GM20431 (cell line): Measurements from ENCODE around the gene EPHA4.

Experiments
- in situ Hi-C: fragments of 300-500 bp; cut with MseI, MboI; formaldehyde crosslinking; loops from one replicate; pipeline ENCODE4 v1.15.0; 2020; ENCODE audit warnings: low sequenced_read_pairs; ENCODE audit not compliant: unreplicated experiment

EPHA4 gene

GRCh38 chr2:221451862-221452788 is 120.0 kb downstream of the EPHA4 start:
- in situ Hi-C loops, result no loop called here

- in situ Hi-C loops, result no loop called here
Measured at GRCh38 chr2:221450280-221450679, 121.8 kb downstream of the EPHA4 start.

- in situ Hi-C loops, result no loop called here
Measured at GRCh38 chr2:221449406-221449805, 122.7 kb downstream of the EPHA4 start.

GRCh38 chr2:221448844-221449390 is 123.2 kb downstream of the EPHA4 start:
- in situ Hi-C loops, result no loop called here

- in situ Hi-C loops, result no loop called here
Measured at GRCh38 chr2:221448057-221448843, 123.9 kb downstream of the EPHA4 start.

- in situ Hi-C loops, result no loop called here
Measured at GRCh38 chr2:221447310-221447709, 124.8 kb downstream of the EPHA4 start.

GRCh38 chr2:221446140-221446539 is 126.0 kb downstream of the EPHA4 start:
- in situ Hi-C loops, result no loop called here

GRCh38 chr2:221444106-221444505 is 128.0 kb downstream of the EPHA4 start:
- in situ Hi-C loops, result no loop called here

- in situ Hi-C loops, result no loop called here
Measured at GRCh38 chr2:221443645-221444044, 128.5 kb downstream of the EPHA4 start.

- in situ Hi-C loops, result no loop called here
Measured at GRCh38 chr2:221442128-221442527, 130.0 kb downstream of the EPHA4 start.

GRCh38 chr2:221439761-221440479 is 132.2 kb downstream of the EPHA4 start:
- in situ Hi-C loops, result no loop called here

GRCh38 chr2:221437056-221437455 is 135.0 kb downstream of the EPHA4 start:
- in situ Hi-C loops, result no loop called here

- in situ Hi-C loops, result no loop called here
Measured at GRCh38 chr2:221435171-221435570, 136.9 kb downstream of the EPHA4 start.

GRCh38 chr2:221434142-221434541 is 138.0 kb downstream of the EPHA4 start:
- in situ Hi-C loops, result no loop called here

GRCh38 chr2:221431477-221431876 is 140.6 kb downstream of the EPHA4 start:
- in situ Hi-C loops, result no loop called here

- in situ Hi-C loops, result no loop called here
Measured at GRCh38 chr2:221429741-221430491, 142.2 kb downstream of the EPHA4 start.

- in situ Hi-C loops, result no loop called here
Measured at GRCh38 chr2:221428896-221429295, 143.2 kb downstream of the EPHA4 start.

GRCh38 chr2:221426929-221427328 is 145.2 kb downstream of the EPHA4 start:
- in situ Hi-C loops, result no loop called here

- in situ Hi-C loops, result no loop called here
Measured at GRCh38 chr2:221425891-221426290, 146.2 kb downstream of the EPHA4 start.
